Stimulated activated CD8-positive, alpha-beta memory T cell treated with anti-CD3 and anti-CD28 coated beads, Interleukin-15, amount 100 ng/mL, for 48 hours (primary cell): Measurements from ENCODE around the gene THOC6.
A peak's percentile ranks its signal among the peaks of the same experiment; 100 is the strongest.

Experiments used
- DNase-seq, 2 donors: peaks; one replicate each; pipeline ENCODE4 v3.0.0-alpha.2; 2020; ENCODE audit warnings: low read depth in 2 of 2

THOC6 gene

GRCh38 chr16:3023669-3024478, at the start of gene THOC6, which contains the start of gene HCFC1R1:
TSS of gene THOC6 (plus strand) at chr16:3024035. CDS start at chr16:3024327, 292 bp downstream.
TSS of gene HCFC1R1 (minus strand) at chr16:3023942. CDS start at chr16:3023941, 1 bp downstream.
- peak; percentile 91 to 94 for DNase-seq

- DNase-seq, result no peak
These were observed 49.3 kb upstream of the THOC6 start for GRCh38 chr16:2974319-2975056.

GRCh38 chr16:2975161-2975795, 48.6 kb upstream of the THOC6 start:
- DNase-seq, result no peak

GRCh38 chr16:2976201-2976600, 47.6 kb upstream of the THOC6 start:
- no peak for DNase-seq

- DNase-seq, result no peak
These were observed 47.2 kb upstream of the THOC6 start for GRCh38 chr16:2976673-2977072.

- no peak for DNase-seq
These were observed 46.4 kb upstream of the THOC6 start for GRCh38 chr16:2977440-2977839.

- DNase-seq, result no peak
These were observed 44.1 kb upstream of the THOC6 start for GRCh38 chr16:2979669-2980226.

- peak; percentile 94 for DNase-seq
These were observed 43.3 kb upstream of the THOC6 start, which contains the start of gene PKMYT1 for GRCh38 chr16:2980227-2981176. TSS of gene PKMYT1 (minus strand) at chr16:2980446. CDS start at chr16:2979657, 789 bp downstream.

- DNase-seq, result no peak
These were observed 42.5 kb upstream of the THOC6 start for GRCh38 chr16:2981177-2981898.

- no peak for DNase-seq
These were observed 42.0 kb upstream of the THOC6 start for GRCh38 chr16:2981899-2982250.

- no peak for DNase-seq
These were observed 41.4 kb upstream of the THOC6 start for GRCh38 chr16:2982402-2982801.

GRCh38 chr16:2983706-2984136, 40.1 kb upstream of the THOC6 start:
- peak; percentile 66 to 79 for DNase-seq

GRCh38 chr16:2985462-2985861, 38.4 kb upstream of the THOC6 start:
- DNase-seq, result no peak

- DNase-seq, result no peak
These were observed 37.9 kb upstream of the THOC6 start for GRCh38 chr16:2985893-2986355.

- DNase-seq, result no peak
These were observed 37.1 kb upstream of the THOC6 start for GRCh38 chr16:2986623-2987188.

- DNase-seq, result no peak
These were observed 36.5 kb upstream of the THOC6 start for GRCh38 chr16:2987286-2987685.

GRCh38 chr16:2987833-2988232, 36.0 kb upstream of the THOC6 start:
- DNase-seq, result no peak

GRCh38 chr16:2988590-2989099, 35.2 kb upstream of the THOC6 start:
- DNase-seq, result no peak

GRCh38 chr16:2990891-2991290, 32.9 kb upstream of the THOC6 start:
- no peak for DNase-seq
